SK-N-SH (cell line): ENCODE results near the gene PTPN13.

Experiments
- CHD2 ChIP-seq: fragments of 150-350 bp; IDR thresholded peaks from 2 replicates; pipeline ENCODE4 v1.6.1; 2018; ENCODE audit warnings: low read length; ENCODE audit not compliant: partially characterized antibody
- NRF1 ChIP-seq: IDR thresholded peaks from 2 replicates; pipeline ENCODE4 v1.6.1; 2012; ENCODE audit warnings: low read depth, mild to moderate bottlenecking, low read length
- POLR2AphosphoS5 ChIP-seq: IDR thresholded peaks from 2 replicates; pipeline ENCODE4 v1.6.1; 2012; ENCODE audit warnings: low read depth, low read length
- SMC3 ChIP-seq: IDR thresholded peaks from 2 replicates; pipeline ENCODE4 v1.6.1; 2012; ENCODE audit warnings: low read depth, low read length, improper control_type of control experiment
- TAF1 ChIP-seq: IDR thresholded peaks from 2 replicates; pipeline ENCODE4 v1.6.1; 2012; ENCODE audit warnings: low read depth, mild to moderate bottlenecking, low read length, moderate library complexity, borderline replicate concordance
- YY1 ChIP-seq: IDR thresholded peaks from 2 replicates; pipeline ENCODE4 v1.4.0; 2012; ENCODE audit warnings: low read depth, mild to moderate bottlenecking
- TF ChIP-seq, protein P1 (sequence below): fragments of 200-600 bp; sonication (generic); IDR thresholded peaks from 2 replicates; pipeline ENCODE4 v1.6.1; 2017; ENCODE audit warnings: antibody characterized with exemption, mild to moderate bottlenecking, moderate library complexity

- no peak for TF ChIP-seq NRF1
- no peak for TF ChIP-seq YY1
- TF ChIP-seq TAF1 = no peak
- no peak for TF ChIP-seq CHD2
- TF ChIP-seq, protein P1, sequence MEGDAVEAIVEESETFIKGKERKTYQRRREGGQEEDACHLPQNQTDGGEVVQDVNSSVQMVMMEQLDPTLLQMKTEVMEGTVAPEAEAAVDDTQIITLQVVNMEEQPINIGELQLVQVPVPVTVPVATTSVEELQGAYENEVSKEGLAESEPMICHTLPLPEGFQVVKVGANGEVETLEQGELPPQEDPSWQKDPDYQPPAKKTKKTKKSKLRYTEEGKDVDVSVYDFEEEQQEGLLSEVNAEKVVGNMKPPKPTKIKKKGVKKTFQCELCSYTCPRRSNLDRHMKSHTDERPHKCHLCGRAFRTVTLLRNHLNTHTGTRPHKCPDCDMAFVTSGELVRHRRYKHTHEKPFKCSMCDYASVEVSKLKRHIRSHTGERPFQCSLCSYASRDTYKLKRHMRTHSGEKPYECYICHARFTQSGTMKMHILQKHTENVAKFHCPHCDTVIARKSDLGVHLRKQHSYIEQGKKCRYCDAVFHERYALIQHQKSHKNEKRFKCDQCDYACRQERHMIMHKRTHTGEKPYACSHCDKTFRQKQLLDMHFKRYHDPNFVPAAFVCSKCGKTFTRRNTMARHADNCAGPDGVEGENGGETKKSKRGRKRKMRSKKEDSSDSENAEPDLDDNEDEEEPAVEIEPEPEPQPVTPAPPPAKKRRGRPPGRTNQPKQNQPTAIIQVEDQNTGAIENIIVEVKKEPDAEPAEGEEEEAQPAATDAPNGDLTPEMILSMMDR = no peak
- no peak for TF ChIP-seq POLR2AphosphoS5
- no peak for TF ChIP-seq SMC3
Observed at GRCh38 chr4:86582410-86582809, 11.7 kb upstream of the PTPN13 start.
